T47D (cell line): ENCODE data around the gene EXOC6.

ENCODE experiments used
- DNase-seq, 2 experiments: peaks; one replicate each; pipeline versions ENCODE4 v3.0.0 to v3.0.0-alpha.2; 2011 to 2012; ENCODE audit warnings: low read depth in 1 of 2, low spot score in 1 of 2
- JUND ChIP-seq: IDR thresholded peaks from 2 replicates; pipeline ENCODE4 v1.6.1; 2012; ENCODE audit warnings: low read depth
- in situ Hi-C: cut with HindIII; loops from 2 replicates; pipeline ENCODE4 v1.10.0; 2016; ENCODE audit warnings: low sequenced_read_pairs, low pct_unique_long_range_greater_than_20kb

EXOC6 gene

GRCh38 chr10:93106631-93107072 is 258.3 kb downstream of the EXOC6 start:
- no peak for TF ChIP-seq JUND
- DNase-seq: no peak
- in situ Hi-C loops: no loop called here
